Activated CD8-positive, alpha-beta T cell treated with anti-CD3 and anti-CD28 coated beads for 36 hours (primary cell): ENCODE results near the gene TBL1XR1. TPM values are rescaled to one million over a fixed set of nuclear protein-coding genes. Genes with fewer than 3 reads are reported as not detected.
A peak's percentile ranks its signal among the peaks of the same experiment; 100 is the strongest.
"Not testable (repeated sequence)": the region's sequence is repeated elsewhere in the genome, so short reads cannot be mapped to it uniquely, and the experiment has no call there.

Source experiments
- ATAC-seq: fragments of 200-7000 bp; cut with Tn5 transposase; one replicate; pipeline ENCODE4 v1.10.0; 2021; ENCODE audit warnings: mild to moderate bottlenecking, moderate library complexity
- CTCF ChIA-PET: fragments of 350-600 bp; sonication (Branson Sonifier 250); formaldehyde crosslinking; loops from one replicate; lab custom pipeline; 2021; ENCODE audit warnings: antibody characterized with exemption; lab: Charles Lee
- POLR2A ChIA-PET: fragments of 350-600 bp; sonication (Branson Sonifier 250); formaldehyde crosslinking; loops from one replicate; lab custom pipeline; 2021; ENCODE audit warnings: antibody characterized with exemption; lab: Charles Lee
- DNase-seq: peaks from one replicate; pipeline ENCODE4 v3.0.0-alpha.2; 2020
- H3K27ac Mint-ChIP-seq: one replicate; pipeline ENCODE4 v1.8.0; 2021; ENCODE audit warnings: mild to moderate bottlenecking, mixed read lengths
- H3K27me3 Mint-ChIP-seq: one replicate; pipeline ENCODE4 v1.8.0; 2021; ENCODE audit warnings: mixed read lengths
- H3K36me3 Mint-ChIP-seq: one replicate; pipeline ENCODE4 v1.8.0; 2021; ENCODE audit warnings: low read depth, mixed read lengths
- H3K4me1 Mint-ChIP-seq: one replicate; pipeline ENCODE4 v1.8.0; 2021; ENCODE audit warnings: low read depth, mixed read lengths
- H3K4me3 Mint-ChIP-seq: one replicate; pipeline ENCODE4 v1.8.0; 2021; ENCODE audit warnings: mild to moderate bottlenecking, moderate library complexity, mixed read lengths
- H3K9me3 Mint-ChIP-seq: one replicate; pipeline ENCODE4 v1.8.0; 2021; ENCODE audit warnings: mixed read lengths
- CTCF ChIP-seq: fragments of 200-600 bp; IDR thresholded peaks from one replicate; pipeline ENCODE4 v1.8.0; 2022; ENCODE audit warnings: antibody characterized with exemption, mild to moderate bottlenecking
- intact Hi-C: fragments of 100-400 bp; cut with micrococcal nuclease; formaldehyde crosslinking; loops from one replicate; pipeline ENCODE4 v1.10.0; 2022
- total RNA-seq, 2 experiments: library from RNA; stranded (reverse); gene quantifications; one replicate each; pipeline ENCODE4 v1.2.3, GENCODE V29; 2021

TBL1XR1 gene
- total RNA-seq, 2 experiments from 2014 or later, result 153 to 158 TPM

DNA sequence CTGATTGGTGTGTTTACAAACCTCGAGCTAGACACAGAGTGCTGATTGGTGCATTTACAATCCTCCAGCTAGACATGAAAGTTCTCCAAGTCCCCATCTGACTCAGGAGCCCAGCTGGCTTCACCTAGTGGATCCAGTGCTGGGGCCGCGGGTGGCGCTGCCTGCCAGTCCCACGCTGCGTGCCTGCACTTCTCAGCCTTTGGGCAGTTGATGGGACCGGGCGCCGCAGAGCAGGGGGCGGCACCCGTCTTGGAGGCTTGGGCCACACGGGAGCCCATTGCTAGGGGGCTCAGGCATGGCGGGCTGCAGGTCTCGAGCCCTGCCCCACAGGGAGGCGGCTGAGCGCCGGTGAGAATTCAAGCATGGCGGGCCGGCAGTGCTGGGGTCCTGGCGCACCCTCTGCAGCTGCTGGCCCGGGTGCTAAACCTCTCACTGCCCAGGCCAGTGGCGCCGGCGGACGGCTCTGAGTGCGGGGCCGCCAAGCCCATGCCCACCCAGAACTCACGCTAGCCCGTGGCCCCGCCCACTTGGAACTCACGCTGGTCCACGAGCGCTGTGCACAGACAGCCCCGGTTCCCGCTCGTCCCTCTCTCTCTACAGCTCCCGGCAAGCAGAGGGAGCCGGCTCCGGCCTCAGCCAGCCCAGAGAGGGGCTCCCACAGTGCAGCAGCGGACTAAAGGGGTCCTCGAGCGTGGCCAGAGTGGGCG is 6.6 kb upstream of the TBL1XR1 start:
- POLR2A ChIA-PET, result no interaction called here
- ATAC-seq (no peak), DNase-seq (no peak)
- Mint-ChIP-seq H3K27ac (no peak overlapping the region), H3K36me3 (no peaks in the 10 kb centered on the region), H3K4me3 (no peak overlapping the region), H3K9me3 (no peaks in the 10 kb centered on the region), H3K4me1 (peaks cover 38% of the 10 kb centered on the region), H3K27me3 (no peaks in the 10 kb centered on the region)
- intact Hi-C loops, result no loop called here
- TF ChIP-seq CTCF, result no peak
- CTCF ChIA-PET, result no interaction called here

- CTCF ChIA-PET, result interaction anchor here (1.2 kb wide), 1 partner anchor 143 kb away, joined by 4 read pairs; no protein-coding TSS in a partner anchor
- H3K27me3 Mint-ChIP-seq, H3K9me3 Mint-ChIP-seq, H3K36me3 Mint-ChIP-seq, ATAC-seq, H3K4me3 Mint-ChIP-seq, intact Hi-C loops, POLR2A ChIA-PET: not testable (repeated sequence)
- H3K27ac Mint-ChIP-seq, result peak overlapping the region; percentile 98
- H3K4me1 Mint-ChIP-seq, result peaks cover 44% of the 10 kb centered on the region
- peak; percentile 17 for DNase-seq
Observed at GRCh38 chr3:177203016-177203415, 5.7 kb upstream of the TBL1XR1 start.

DNA sequence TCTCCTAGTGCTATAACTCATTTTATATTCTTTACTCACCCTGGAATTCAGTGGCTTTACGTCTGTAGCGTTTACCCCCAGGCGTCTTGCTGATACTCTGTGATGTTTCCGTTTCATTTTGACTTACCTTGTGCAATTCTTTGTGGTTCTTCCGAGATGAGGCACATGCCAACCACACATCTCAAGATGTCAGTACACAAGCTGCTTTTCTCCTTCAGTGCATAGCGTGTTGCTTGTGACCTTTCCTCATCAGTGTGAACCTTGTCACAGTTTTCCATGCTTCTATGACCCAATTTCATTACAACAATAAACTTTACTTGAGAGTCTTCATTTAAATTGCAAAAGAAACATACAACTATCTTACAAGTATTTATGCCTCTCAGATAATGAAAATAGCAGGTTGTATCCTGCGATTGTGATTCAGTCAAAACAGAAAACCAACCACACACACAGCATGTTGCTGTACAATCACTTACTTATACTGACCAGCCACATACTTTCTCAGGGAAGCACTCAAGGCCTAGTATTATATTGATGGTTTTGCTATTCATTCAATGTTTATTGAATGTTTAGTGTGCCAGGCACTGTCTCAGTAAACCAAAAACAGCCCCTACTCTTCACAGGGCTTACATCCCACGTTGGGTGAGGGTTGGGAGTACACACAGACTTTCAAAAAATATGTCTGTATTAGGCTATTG is 4.6 kb upstream of the TBL1XR1 start:
- peaks cover 44% of the 10 kb centered on the region for H3K4me1 Mint-ChIP-seq
- intact Hi-C loops, result loop anchor here (1.0 kb wide), 1 partner anchor 158 kb away; no protein-coding TSS in a partner anchor
- TF ChIP-seq CTCF, result no peak
- CTCF ChIA-PET, result interaction anchor here (1.2 kb wide), 2 partner anchors 144 to 150 kb away, joined by 3 to 4 read pairs; no protein-coding TSS in a partner anchor
- H3K27ac Mint-ChIP-seq, result peak overlapping the region; percentile 98
- ATAC-seq (peak; percentile 64), DNase-seq (peak; percentile 82)
- H3K9me3 Mint-ChIP-seq, result no peaks in the 10 kb centered on the region
- POLR2A ChIA-PET, result interaction anchor here (0.6 to 2.0 kb wide), 7 partner anchors 17 to 159 kb away, joined by 3 to 15 read pairs (median 3); no protein-coding TSS in a partner anchor
- H3K36me3 Mint-ChIP-seq, result no peaks in the 10 kb centered on the region
- peak overlapping the region; percentile 64 for H3K4me3 Mint-ChIP-seq
- H3K27me3 Mint-ChIP-seq, result no peaks in the 10 kb centered on the region

GRCh38 chr3:177199206-177199760 is 2.0 kb upstream of the TBL1XR1 start:
- no peak for ATAC-seq
- Mint-ChIP-seq H3K27ac (peak overlapping the region; percentile 93), H3K27me3 (no peaks in the 10 kb centered on the region), H3K36me3 (peaks cover 11% of the 10 kb centered on the region), H3K4me3 (peak overlapping the region; percentile 73), H3K4me1 (peaks cover 46% of the 10 kb centered on the region), H3K9me3 (no peaks in the 10 kb centered on the region)
- POLR2A ChIA-PET, result interaction anchor here (0.8 to 6.5 kb wide), 4 partner anchors 143 to 211 kb away, joined by 3 to 111 read pairs (median 4); no protein-coding TSS in a partner anchor
- TF ChIP-seq CTCF, result no peak
- intact Hi-C loops, result loop anchor here (2.0 to 5.0 kb wide), 3 partner anchors 116 to 142 kb away; no protein-coding TSS in a partner anchor
- DNase-seq, result peak; percentile 53
- CTCF ChIA-PET, result interaction anchor here (0.9 to 1.7 kb wide), 5 partner anchors 27 to 160 kb away, joined by 3 to 6 read pairs (median 3); no protein-coding TSS in a partner anchor
